GM13976 (cell line): Measurements from ENCODE around the gene C16orf87.

ENCODE experiments used
- DNase-seq: peaks from one replicate; pipeline ENCODE4 v3.0.0; 2012; ENCODE audit warnings: low spot score
- CTCF ChIP-seq: IDR thresholded peaks from 2 replicates; pipeline ENCODE4 v1.5.1; 2012; ENCODE audit warnings: borderline replicate concordance, mild to moderate bottlenecking; ENCODE audit not compliant: insufficient read depth; ENCODE audit errors: extremely low read depth, missing control alignments, control extremely low read depth
- in situ Hi-C: fragments of 300-500 bp; cut with MboI; formaldehyde crosslinking; loops from one replicate; pipeline ENCODE4 v1.12.0; 2022; ENCODE audit warnings: low sequenced_read_pairs, mixed read lengths, inconsistent platforms; ENCODE audit not compliant: unreplicated experiment

The C16orf87 gene

DNA sequence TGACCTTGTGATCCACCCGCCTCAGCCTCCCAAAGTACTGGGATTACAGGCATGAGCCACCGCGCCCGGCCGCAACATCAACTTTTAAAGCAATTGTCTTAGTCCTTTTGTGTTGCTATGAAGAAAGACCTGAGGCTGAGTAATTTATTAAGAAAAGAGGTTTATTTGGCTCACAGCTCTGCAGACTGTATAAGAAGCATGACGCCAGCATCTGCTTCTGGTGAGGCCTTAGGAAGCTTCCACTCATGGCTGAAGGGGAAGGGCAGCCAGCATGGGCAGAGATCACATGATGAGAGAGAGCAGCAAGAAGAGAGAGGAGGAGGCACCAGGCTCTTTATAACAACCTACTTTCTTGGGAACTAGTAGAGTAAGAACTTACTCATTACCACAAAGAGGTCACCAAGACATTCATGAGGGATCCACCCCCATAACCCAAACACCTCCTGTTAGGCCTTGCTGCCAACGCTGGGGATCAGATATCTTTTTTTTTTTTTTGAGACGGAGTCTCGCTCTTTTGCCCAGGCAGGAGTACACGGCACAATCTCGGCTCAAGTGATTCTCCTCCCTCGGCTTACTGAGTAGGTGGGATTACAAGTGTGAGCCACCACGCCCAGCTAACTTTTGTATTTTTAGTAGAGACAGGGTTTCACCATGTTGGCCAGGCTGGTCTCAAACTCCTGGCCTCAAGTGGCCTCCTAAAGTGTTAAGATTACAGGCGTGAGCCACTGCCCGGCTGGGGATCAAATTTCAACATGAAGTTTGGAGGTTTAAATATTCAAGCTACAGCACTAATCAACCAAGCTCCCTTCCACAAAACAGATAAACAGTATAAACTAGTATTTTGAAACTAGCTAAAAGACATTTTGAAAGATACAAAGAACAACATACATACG is 31.8 kb upstream of the C16orf87 start:
- no peak for TF ChIP-seq CTCF
- in situ Hi-C loops = no loop called here
- no peak for DNase-seq

- in situ Hi-C loops = no loop called here
- TF ChIP-seq CTCF = no peak
- peak; percentile 29 for DNase-seq
Measured at GRCh38 chr16:46859719-46860152, 28.8 kb upstream of the C16orf87 start.

- no peak for DNase-seq
- no peak for TF ChIP-seq CTCF
- in situ Hi-C loops = no loop called here
Measured at GRCh38 chr16:46858151-46858550, 27.2 kb upstream of the C16orf87 start.

DNA sequence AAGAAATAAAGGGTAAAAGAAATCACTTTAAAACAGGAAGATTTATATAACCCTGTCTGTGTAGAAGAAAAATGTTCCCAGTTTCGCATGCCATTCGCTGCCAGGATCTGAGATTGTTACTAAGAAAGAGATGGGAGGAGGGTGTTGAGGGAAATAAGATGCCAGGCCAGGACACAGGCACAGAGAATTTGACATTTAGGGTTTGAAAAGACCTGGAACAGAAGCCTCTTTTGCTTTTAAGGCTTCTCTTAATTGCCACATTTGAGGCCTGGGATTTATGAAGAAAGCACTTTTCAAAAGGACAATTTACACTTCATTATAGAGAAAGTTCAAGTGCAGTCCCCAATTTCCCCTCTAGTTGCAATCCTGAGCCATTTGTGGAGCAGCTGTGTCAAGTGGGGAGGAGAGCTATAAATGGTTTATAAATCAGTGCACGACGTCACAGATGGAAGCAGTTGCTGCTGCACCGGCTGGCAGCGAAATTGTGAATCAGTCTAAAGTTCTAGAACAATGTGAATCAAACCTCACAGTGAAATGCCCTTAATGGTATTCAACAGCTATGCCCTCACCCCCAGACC is 26.5 kb upstream of the C16orf87 start:
- TF ChIP-seq CTCF = no peak

GRCh38 chr16:46855389-46855788 is 24.4 kb upstream of the C16orf87 start:
- in situ Hi-C loops = no loop called here
- DNase-seq = no peak
- no peak for TF ChIP-seq CTCF

More for the DNA sequence above, 26.5 kb upstream of the C16orf87 start:
- in situ Hi-C loops = no loop called here
- DNase-seq = no peak

DNA sequence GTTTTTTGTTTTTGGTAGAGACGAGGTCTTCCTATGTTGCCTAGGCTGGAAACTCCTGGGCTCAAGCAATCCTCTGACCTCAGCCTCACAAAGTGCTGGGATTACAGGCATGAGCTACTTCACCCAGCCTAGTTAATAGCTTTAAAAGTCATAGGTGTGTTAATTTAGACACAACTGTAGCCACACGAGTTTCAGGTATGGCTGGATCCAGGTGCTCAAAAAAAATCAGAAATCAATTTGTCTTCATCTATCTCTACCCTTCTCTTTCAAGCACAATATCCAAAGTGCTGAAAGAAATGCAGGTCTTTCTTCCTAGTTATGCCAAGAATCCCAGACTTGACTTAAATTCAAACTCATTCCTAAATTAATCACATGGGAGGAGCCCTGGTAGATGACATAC is 23.9 kb upstream of the C16orf87 start:
- in situ Hi-C loops = no loop called here
- TF ChIP-seq CTCF = no peak
- DNase-seq = no peak
